ENCODE data around the gene CEBPG.

The CEBPG gene

GRCh38 chr19:33350538-33351309, 22.8 kb upstream of the CEBPG start:
- DNase-seq (ENCODE audit: low spot score), result no peak

GRCh38 chr19:33355535-33355934, 18.0 kb upstream of the CEBPG start:
- no peak for DNase-seq (ENCODE audit: low spot score)

- no peak for DNase-seq (ENCODE audit: low spot score)
Measured at GRCh38 chr19:33357556-33357955, 16.0 kb upstream of the CEBPG start.

- no peak for DNase-seq (ENCODE audit: low spot score)
Measured at GRCh38 chr19:33358408-33358807, 15.1 kb upstream of the CEBPG start.

- DNase-seq (ENCODE audit: low spot score), result no peak
Measured at GRCh38 chr19:33359581-33359980, 13.9 kb upstream of the CEBPG start.

- DNase-seq (ENCODE audit: low spot score), result no peak
Measured at GRCh38 chr19:33362508-33363228, 10.8 kb upstream of the CEBPG start.

- DNase-seq (ENCODE audit: low spot score), result no peak
Measured at GRCh38 chr19:33363476-33363875, 10.0 kb upstream of the CEBPG start.

- DNase-seq (ENCODE audit: low spot score), result no peak
Measured at GRCh38 chr19:33365691-33366090, 7.8 kb upstream of the CEBPG start.

GRCh38 chr19:33366127-33366526, 7.4 kb upstream of the CEBPG start:
- DNase-seq (ENCODE audit: low spot score), result no peak

- no peak for DNase-seq (ENCODE audit: low spot score)
Measured at GRCh38 chr19:33366897-33367296, 6.6 kb upstream of the CEBPG start.

- DNase-seq (ENCODE audit: low spot score), result no peak
Measured at GRCh38 chr19:33368074-33368864, 5.2 kb upstream of the CEBPG start.

GRCh38 chr19:33370783-33371182, 2.7 kb upstream of the CEBPG start:
- DNase-seq (ENCODE audit: low spot score), result no peak

- DNase-seq (ENCODE audit: low spot score), result peak; percentile 31
Measured at GRCh38 chr19:33374236-33374714, 766 bp downstream of the CEBPG start.

- DNase-seq (ENCODE audit: low spot score), result no peak
Measured at GRCh38 chr19:33375156-33375836, 1.8 kb downstream of the CEBPG start.

GRCh38 chr19:33375837-33376159, 2.3 kb downstream of the CEBPG start:
- DNase-seq (ENCODE audit: low spot score), result no peak

- no peak for DNase-seq (ENCODE audit: low spot score)
Measured at GRCh38 chr19:33376423-33376822, 2.9 kb downstream of the CEBPG start.

GRCh38 chr19:33376941-33377557, 3.5 kb downstream of the CEBPG start:
- no peak for DNase-seq (ENCODE audit: low spot score)

GRCh38 chr19:33377586-33378475, 4.3 kb downstream of the CEBPG start:
- DNase-seq (ENCODE audit: low spot score), result no peak

GRCh38 chr19:33379151-33379829, 5.8 kb downstream of the CEBPG start:
- no peak for DNase-seq (ENCODE audit: low spot score)

GRCh38 chr19:33381101-33381500, 7.6 kb downstream of the CEBPG start:
- DNase-seq (ENCODE audit: low spot score), result no peak

Data from globus pallidus (tissue), 1 donor.